ENCODE results near the gene DCTN2.

The DCTN2 gene

GRCh38 chr12:57581802-57582201 is 34.8 kb upstream of the DCTN2 start:
- TF ChIP-seq, protein P1, sequence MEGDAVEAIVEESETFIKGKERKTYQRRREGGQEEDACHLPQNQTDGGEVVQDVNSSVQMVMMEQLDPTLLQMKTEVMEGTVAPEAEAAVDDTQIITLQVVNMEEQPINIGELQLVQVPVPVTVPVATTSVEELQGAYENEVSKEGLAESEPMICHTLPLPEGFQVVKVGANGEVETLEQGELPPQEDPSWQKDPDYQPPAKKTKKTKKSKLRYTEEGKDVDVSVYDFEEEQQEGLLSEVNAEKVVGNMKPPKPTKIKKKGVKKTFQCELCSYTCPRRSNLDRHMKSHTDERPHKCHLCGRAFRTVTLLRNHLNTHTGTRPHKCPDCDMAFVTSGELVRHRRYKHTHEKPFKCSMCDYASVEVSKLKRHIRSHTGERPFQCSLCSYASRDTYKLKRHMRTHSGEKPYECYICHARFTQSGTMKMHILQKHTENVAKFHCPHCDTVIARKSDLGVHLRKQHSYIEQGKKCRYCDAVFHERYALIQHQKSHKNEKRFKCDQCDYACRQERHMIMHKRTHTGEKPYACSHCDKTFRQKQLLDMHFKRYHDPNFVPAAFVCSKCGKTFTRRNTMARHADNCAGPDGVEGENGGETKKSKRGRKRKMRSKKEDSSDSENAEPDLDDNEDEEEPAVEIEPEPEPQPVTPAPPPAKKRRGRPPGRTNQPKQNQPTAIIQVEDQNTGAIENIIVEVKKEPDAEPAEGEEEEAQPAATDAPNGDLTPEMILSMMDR (conservative IDR thresholded peaks at IDR 0.05; ENCODE audit: low read length): no peak
- no peak for DNase-seq (ENCODE audit: low read depth)
- no peak overlapping the region for H3K4me3 ChIP-seq (ENCODE audit: low read length)

DNA sequence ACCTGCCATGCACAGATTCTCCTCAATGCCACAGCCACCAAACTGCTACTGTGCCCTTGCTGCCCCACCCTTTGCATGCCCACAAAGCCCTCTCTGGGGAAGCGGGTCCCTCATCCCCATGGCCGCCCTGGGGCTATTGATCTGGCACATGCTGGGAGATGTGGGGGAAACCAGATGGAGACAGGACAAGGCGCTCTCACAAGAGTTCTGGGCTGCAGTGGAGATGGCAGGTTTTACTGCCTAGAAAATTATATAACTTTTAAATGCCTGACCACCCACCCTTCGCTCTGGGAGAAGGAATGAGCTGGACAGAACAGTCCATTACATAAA is 33.4 kb upstream of the DCTN2 start:
- TF ChIP-seq, protein P1 (conservative IDR thresholded peaks at IDR 0.05; ENCODE audit: low read length): no peak
- no peak for DNase-seq (ENCODE audit: low read depth)

GRCh38 chr12:57579677-57580465 is 32.9 kb upstream of the DCTN2 start:
- DNase-seq (ENCODE audit: low read depth): no peak
- H3K4me3 ChIP-seq (ENCODE audit: low read length): no peak overlapping the region
- TF ChIP-seq, protein P1 (conservative IDR thresholded peaks at IDR 0.05; ENCODE audit: low read length): no peak

More for the DNA sequence above, 33.4 kb upstream of the DCTN2 start:
- no peak overlapping the region for H3K4me3 ChIP-seq (ENCODE audit: low read length)

- peak; percentile 15 for DNase-seq (ENCODE audit: low read depth)
- TF ChIP-seq, protein P1 (conservative IDR thresholded peaks at IDR 0.05; ENCODE audit: low read length): no peak
- H3K4me3 ChIP-seq (ENCODE audit: low read length): no peak overlapping the region
These were observed 32.0 kb upstream of the DCTN2 start for GRCh38 chr12:57579011-57579410.

DNA sequence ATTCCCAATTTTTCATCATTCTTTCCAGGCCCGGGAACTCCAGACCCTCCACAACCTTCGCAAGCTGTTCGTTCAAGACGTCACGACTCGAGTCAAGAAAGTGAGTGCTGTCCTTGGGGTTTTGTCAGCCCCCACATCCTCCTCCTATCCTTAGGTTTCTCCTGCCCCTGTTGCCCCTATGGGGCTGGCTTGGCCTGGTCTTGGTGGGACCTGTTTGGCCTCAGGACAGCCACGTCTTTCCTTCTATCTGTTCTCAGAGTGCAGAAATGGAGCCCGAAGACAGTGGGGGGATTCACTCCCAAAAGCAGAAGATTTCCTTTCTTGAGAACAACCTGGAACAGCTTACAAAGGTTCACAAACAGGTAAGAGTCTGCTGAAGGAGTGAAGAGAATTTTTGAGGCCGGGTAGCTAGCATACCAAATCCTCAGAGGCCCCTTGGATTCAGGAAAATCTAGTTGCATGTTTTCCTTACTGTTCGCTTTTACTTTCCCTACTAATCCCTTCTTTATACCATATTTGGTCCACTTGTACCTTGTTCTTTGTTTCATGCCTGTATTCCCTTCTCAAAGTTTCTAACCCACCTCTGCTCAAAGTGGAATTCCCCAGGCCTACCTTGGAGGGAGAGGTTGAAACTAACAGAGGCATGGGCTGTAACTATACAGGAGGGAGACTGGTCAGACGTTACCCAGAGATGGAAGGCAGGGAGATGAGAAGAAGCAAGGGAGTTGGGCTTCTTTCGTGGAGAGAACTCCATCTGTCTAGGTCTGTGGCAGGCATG is 31.2 kb upstream of the DCTN2 start:
- DNase-seq (ENCODE audit: low read depth): no peak
- TF ChIP-seq, protein P1 (conservative IDR thresholded peaks at IDR 0.05; ENCODE audit: low read length): no peak
- H3K4me3 ChIP-seq (ENCODE audit: low read length): no peak overlapping the region

DNA sequence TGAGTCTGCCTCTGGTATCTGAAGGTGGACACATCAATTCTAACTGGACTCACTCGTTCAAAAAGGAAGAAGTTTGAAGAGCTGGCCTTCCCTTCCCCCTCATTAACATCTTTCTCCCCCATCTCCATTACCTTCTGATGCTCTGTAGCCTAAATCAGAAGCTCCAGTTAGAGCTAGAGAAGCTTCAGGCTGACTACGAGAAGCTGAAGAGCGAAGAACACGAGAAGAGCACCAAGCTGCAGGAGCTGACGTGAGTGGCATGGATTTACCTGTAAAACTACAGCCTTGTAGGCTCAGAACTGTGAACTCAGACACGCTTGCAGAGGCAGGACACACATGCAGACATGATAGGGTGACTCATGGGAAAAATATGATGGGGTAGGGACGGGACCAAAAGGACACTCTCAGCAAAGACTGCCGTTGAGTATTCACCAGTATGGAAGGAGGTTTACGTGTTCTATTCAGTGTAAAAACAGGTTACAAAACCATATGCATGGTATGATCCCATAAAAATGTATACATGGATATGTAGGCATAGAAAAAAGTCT is 29.7 kb upstream of the DCTN2 start:
- H3K4me3 ChIP-seq (ENCODE audit: low read length): no peak overlapping the region
- TF ChIP-seq, protein P1 (conservative IDR thresholded peaks at IDR 0.05; ENCODE audit: low read length): no peak
- DNase-seq (ENCODE audit: low read depth): no peak

Measured in AG10803 (cell line).